ENCODE data around the gene EML4.
A peak's percentile ranks its signal among the peaks of the same experiment; 100 is the strongest.
"Not testable (repeated sequence)": the region's sequence is repeated elsewhere in the genome, so short reads cannot be mapped to it uniquely, and the experiment has no call there.

The EML4 gene

DNA sequence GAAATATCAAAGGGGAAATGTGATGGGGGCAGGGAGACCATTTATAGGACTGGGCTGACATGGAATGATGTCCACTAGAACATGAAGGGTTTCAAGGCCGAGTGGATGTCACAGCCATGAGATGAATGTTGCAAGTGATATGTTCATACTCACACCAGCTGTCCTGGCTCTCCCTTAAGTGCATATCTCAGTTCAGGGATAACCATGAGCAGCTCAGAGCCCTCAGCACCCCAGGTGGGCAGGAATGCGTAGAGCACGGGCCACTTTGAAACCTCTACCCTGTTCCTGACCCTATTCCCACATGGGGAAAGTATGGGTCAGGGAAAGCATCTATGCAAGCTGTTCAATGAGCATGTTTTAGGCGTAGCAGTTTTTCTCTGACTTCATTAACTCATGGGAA is 12.4 kb upstream of the EML4 start:
- Mint-ChIP-seq H3K9me3 (no peaks in the 10 kb centered on the region), H3K36me3 (no peaks in the 10 kb centered on the region), H3K27me3 (no peaks in the 10 kb centered on the region), H3K4me3 (no peak overlapping the region), H3K4me1 (peaks cover 4% of the 10 kb centered on the region), H3K27ac (peak overlapping the region; percentile 27)

DNA sequence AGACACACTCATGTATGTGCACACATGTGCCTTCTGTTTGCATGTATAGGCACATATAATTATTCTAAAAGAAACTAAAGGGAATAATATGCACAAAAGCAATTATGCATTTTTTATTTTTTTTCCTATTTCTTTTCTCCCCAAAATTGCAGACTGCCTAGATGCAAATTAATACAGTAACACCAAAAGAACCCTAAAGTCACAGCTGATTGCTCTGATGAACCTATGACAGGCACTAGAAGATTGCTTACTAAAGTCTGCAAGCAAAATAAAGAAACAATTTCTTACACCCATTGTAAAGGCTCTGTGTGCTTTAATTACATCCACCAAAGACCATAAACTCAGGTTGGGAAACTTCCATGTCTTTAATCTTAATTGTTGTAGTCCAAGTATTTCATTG is 7.7 kb upstream of the EML4 start:
- Mint-ChIP-seq H3K9me3 (no peaks in the 10 kb centered on the region), H3K27ac (no peak overlapping the region), H3K4me3 (no peak overlapping the region), H3K4me1 (peaks cover 3% of the 10 kb centered on the region), H3K36me3 (no peaks in the 10 kb centered on the region), H3K27me3 (no peaks in the 10 kb centered on the region)

DNA sequence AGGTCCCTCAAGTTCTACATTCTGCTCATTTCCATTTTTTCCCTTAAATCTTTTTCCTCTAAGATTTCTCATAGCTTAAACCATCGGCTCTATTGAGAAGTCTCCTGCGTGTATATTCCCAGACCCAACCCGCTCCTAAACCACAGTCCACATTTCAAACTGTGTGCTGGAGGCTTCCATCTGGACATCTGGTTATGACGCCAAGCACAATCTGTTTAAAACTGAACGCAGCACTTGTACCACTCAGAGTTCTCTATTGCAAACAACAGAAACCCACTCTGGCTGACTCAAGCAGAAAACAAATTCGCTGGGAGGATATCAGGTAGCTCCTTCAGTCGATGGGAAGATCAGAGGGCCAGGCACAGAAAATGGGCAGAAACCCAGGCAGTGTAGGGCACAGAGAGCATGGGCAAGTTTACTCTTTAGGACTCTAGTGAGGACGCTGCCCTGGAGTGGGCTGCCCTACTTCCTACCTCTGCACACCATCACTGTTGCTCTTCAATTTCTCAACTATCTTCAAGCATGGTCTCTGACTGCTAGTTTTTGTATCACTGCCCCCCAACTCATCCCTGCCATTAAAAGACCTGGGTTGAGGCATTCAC is 5.6 kb upstream of the EML4 start:
- Mint-ChIP-seq H3K27ac (no peak overlapping the region), H3K36me3 (no peaks in the 10 kb centered on the region), H3K27me3 (no peaks in the 10 kb centered on the region), H3K4me3 (no peak overlapping the region), H3K9me3 (no peaks in the 10 kb centered on the region), H3K4me1 (peaks cover 9% of the 10 kb centered on the region)

DNA sequence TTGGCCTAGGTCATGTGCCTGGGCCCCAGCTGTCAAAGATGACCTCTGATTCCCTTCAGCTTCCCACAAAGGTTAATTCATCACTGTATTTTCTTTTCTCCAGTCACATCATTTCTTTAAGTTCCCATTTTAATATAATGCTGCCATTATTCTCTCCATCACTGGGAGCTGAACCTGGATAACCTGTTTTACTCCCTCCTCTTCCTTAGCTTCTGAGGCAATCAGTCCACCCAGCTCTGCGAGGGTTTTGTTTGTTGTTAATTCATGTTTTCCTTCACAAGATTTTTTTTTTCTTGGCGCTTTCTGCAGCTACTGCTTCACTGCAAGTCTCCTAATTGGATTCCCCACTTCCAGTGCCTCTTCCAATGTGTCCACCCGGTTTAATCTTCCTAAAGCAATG is 5.1 kb upstream of the EML4 start:
- Mint-ChIP-seq H3K4me3 (no peak overlapping the region), H3K4me1 (peaks cover 13% of the 10 kb centered on the region), H3K9me3 (no peaks in the 10 kb centered on the region), H3K36me3 (no peaks in the 10 kb centered on the region), H3K27me3 (no peaks in the 10 kb centered on the region), H3K27ac (no peak overlapping the region)

DNA sequence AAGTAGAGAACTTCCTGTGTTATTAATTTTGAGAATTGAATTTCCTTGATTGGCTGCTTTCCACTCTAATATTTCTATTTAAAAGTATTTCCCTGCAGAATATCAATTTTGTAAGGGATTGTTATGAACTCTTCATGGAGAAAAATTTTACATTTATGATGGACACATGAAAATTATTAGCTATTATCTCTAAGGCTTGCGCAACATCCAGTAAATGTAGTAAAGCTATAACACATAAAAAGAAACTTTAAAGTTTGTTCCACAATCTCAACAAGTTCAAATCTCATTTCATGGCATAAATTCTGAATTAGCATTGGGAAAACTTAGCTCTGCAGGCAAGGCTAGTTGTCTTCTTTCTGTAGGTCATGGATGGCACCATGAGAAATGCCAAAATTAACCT is 4.2 kb upstream of the EML4 start:
- Mint-ChIP-seq H3K27ac (no peak overlapping the region), H3K4me3 (no peak overlapping the region), H3K27me3 (no peaks in the 10 kb centered on the region), H3K4me1 (peaks cover 13% of the 10 kb centered on the region), H3K9me3 (no peaks in the 10 kb centered on the region), H3K36me3 (no peaks in the 10 kb centered on the region)

DNA sequence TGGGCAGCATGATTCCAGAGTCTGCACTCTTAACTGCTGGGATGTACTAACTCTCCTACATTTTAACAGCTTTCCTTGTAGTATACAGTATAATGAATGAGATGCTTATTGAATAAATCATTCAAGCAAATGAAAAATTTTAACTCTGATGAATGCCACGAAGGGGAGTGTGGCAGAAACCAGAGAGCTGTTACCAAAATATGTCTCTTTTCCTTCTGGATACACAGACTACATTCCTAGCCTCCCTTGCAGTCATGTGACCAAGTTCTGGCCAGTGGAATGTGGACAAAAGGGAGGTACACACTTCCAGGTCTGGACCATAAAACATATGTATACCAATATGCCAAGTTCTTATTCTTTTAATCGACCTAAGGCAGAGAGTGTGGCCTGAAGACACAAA is 1.7 kb upstream of the EML4 start:
- Mint-ChIP-seq H3K9me3 (no peaks in the 10 kb centered on the region), H3K27ac (no peak overlapping the region), H3K36me3 (no peaks in the 10 kb centered on the region), H3K27me3 (no peaks in the 10 kb centered on the region), H3K4me1 (peaks cover 13% of the 10 kb centered on the region), H3K4me3 (no peak overlapping the region)

DNA sequence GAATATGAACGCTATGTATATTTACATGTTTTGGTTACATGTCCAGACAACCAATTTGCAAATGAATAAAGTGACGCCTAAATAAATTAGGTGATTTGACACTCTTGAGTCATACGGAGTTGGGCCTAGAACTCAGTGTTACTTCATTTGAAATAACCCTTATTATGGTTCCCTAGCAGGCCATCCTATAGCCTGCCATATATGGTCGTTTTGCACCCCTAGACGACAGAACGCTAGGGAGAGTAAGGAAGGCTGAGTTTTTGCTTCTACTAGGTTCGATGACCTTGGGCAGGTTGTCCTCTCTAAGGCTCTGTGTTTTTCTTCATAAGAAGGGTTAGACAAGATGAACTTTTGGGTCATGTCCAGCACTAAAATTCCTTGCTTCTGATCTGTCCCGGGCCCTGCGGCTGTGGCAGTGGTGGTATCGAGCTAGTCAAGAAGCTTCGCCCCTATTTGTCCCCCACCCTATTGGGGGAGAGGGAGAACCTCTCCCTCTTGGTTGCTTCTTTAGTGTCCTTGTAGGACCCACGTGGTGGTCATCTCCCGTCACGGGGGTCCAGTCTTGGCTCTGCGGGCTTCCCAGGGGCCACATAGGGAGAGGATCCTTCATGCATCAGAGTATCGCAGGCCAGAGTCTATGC is 574 bp upstream of the EML4 start:
- H3K27me3 Mint-ChIP-seq: no peaks in the 10 kb centered on the region
- no peaks in the 10 kb centered on the region for H3K36me3 Mint-ChIP-seq
- H3K9me3 Mint-ChIP-seq: no peaks in the 10 kb centered on the region
- H3K4me3 Mint-ChIP-seq: no peak overlapping the region
- peak overlapping the region; percentile 68 for H3K27ac Mint-ChIP-seq
- H3K4me1 Mint-ChIP-seq: peaks cover 13% of the 10 kb centered on the region

DNA sequence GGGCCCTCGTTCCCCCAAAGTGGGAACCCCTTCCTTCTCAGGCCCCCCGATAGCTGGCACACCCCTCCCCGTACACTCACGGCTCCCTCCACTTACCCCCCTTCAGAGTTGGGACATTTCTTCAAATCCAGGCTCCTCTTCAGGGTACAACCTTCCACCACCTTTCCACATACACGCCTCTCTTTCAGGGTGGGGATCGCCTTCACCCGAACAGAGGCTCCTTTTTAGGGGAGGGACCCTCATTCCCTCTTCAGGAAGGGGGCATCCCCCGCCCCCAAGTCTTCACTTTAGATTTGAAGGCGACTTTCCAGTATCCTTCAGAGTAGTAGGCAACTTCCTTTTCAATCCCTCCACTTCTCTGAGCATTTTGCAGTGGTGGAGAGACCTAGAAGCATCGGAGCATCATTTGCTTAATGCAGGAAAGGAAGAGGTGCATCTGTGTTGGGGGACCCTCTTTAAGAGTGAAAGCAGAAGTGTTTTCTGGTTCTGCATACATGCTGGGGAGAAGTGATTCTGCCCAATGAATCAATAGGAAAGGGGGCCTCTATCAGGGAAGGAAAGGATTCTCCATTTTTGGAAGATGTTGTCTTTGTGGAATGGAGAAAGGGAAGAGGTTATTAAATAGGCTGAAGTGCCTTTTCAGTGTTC is 845 bp downstream of the EML4 start:
- H3K27ac Mint-ChIP-seq: no peak overlapping the region
- H3K4me3 Mint-ChIP-seq: no peak overlapping the region
- no peaks in the 10 kb centered on the region for H3K27me3 Mint-ChIP-seq
- H3K9me3 Mint-ChIP-seq: no peaks in the 10 kb centered on the region
- H3K36me3 Mint-ChIP-seq: no peaks in the 10 kb centered on the region
- H3K4me1 Mint-ChIP-seq: peaks cover 17% of the 10 kb centered on the region

DNA sequence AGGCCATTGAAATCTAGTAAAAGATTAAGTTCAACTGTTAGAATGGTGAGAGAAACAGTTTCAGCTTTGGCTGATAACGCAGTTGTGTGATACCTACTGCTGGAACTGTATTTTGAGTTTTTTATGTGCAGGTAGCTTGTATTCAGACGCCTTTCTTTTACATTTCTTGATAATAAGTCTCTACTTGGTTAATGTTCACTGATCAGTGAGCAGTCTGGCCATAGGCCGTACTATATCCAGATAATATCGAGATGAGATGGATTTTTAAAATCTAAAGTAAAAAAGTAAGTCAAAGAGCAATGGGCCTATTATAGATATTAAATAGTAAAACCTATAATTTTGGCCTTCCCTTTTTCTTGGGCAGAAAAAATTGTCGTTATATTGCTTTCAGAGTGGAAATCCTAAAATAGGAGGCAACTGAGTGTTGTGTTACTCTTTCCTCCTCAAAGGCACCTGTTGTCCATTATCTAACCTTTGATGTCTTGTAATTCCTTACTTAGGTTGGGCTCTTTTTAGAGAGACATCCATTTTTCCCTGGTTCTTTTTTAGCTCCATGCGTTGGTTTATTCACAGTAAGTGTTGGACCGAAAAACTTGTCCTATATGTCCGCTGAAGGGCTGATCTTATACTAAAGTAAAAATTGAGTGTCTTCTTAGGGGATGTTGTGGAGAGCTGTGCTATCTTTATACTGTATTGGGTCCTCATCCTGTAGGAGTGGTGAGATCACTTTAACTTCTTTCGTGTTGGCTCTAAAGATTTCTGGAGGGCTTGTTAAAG is 1.7 kb downstream of the EML4 start:
- H3K27ac Mint-ChIP-seq: no peak overlapping the region
- peaks cover 22% of the 10 kb centered on the region for H3K4me1 Mint-ChIP-seq
- H3K36me3 Mint-ChIP-seq: no peaks in the 10 kb centered on the region
- H3K9me3 Mint-ChIP-seq: no peaks in the 10 kb centered on the region
- H3K4me3 Mint-ChIP-seq: no peak overlapping the region
- no peaks in the 10 kb centered on the region for H3K27me3 Mint-ChIP-seq

DNA sequence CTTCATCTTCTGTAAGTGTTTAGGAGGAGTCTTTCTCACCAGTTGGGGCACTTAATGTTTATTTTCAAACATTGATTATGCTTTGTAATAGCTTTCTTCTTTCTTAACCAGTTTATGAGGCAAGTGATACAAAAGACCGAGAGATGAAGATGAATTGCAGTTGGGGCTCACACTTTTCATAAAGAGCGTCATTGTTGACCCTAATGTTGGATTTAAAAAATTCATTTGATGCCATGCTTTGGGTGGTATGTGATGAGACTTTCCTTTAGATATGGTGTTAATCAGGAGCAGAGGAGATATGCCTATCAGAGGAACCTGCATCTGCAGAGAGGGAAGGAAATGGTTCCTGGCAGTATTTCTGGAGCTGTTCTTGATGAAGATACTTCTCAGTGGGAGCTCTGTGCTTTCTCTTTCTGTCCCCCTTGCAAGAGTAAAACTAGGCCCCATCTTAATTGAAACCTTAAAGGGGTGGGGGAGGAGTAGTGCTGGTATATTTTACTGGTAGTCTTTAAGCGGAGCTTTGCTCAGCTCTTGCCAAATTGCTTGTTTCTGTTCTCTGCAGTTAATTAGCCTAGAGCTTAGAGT is 2.3 kb downstream of the EML4 start:
- peaks cover 6% of the 10 kb centered on the region for H3K36me3 Mint-ChIP-seq
- H3K4me1 Mint-ChIP-seq: peaks cover 29% of the 10 kb centered on the region
- no peaks in the 10 kb centered on the region for H3K27me3 Mint-ChIP-seq

DNA sequence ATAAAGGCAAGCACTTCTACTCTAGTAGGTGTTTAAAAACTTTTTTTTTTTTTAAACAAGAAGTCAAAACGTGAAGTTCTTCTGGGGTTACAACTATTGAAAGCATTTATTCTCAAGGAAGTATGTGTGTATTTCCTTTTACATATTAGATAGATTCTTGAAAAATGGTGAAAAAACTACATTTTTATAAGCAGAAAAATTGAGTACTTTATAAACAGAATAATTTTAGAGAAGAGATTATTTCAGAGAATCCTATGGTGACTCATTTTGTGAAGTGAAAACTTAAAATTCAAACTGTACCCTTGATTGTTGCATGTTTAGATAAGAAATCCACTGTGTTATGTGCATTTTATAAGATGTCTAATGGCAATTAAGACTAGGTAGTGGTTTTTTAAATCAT is 2.9 kb downstream of the EML4 start:
- no peaks in the 10 kb centered on the region for H3K9me3 Mint-ChIP-seq
- H3K4me1 Mint-ChIP-seq: peaks cover 33% of the 10 kb centered on the region
- H3K4me3 Mint-ChIP-seq: no peak overlapping the region
- no peaks in the 10 kb centered on the region for H3K27me3 Mint-ChIP-seq
- H3K27ac Mint-ChIP-seq: no peak overlapping the region
- H3K36me3 Mint-ChIP-seq: peaks cover 6% of the 10 kb centered on the region

More for the DNA sequence above, 2.3 kb downstream of the EML4 start:
- Mint-ChIP-seq H3K27ac (no peak overlapping the region), H3K4me3 (no peak overlapping the region), H3K9me3 (no peaks in the 10 kb centered on the region)

DNA sequence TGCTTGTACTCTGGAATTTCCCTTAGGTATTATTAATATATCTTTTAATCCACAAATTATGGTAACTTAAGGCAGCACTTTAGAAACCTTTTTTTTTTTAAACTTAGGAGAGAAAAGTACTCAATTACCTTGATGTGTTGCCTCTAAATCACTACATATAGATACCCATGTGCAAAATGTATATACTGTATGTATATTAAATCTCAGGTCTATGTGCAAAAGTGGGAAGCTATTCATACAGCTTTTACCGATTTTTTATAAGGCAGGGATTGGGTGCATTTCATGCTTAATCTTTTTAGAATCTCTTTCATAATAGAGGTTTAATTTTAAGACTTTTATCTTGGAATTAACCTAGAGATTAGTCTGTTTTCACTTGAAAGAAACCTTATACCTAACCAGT is 3.4 kb downstream of the EML4 start:
- Mint-ChIP-seq H3K4me1 (peaks cover 36% of the 10 kb centered on the region), H3K9me3 (no peaks in the 10 kb centered on the region), H3K36me3 (peaks cover 6% of the 10 kb centered on the region), H3K4me3 (no peak overlapping the region), H3K27ac (no peak overlapping the region), H3K27me3 (no peaks in the 10 kb centered on the region)

DNA sequence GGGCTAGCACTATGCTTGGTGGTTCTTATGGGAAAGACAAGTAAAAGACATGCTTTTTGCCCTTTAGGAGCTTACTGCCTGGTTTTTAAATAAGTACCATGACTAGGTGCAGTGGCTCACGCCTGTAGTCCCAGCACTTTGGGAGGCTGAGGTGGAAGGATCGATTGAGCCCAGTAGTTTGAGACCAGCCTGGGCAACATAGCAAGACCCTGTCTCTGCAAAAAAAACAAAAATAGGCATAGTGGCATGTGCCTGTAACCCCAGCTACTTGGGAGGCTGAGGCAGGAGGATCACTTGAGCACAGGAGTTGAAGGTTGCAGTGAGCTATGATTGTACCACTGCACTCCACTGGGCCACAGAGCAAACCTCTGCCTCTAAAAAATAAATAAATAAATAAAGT is 4.3 kb downstream of the EML4 start:
- H3K36me3 Mint-ChIP-seq, H3K27ac Mint-ChIP-seq, H3K9me3 Mint-ChIP-seq, H3K4me3 Mint-ChIP-seq, H3K27me3 Mint-ChIP-seq: not testable (repeated sequence)
- H3K4me1 Mint-ChIP-seq: peaks cover 42% of the 10 kb centered on the region

DNA sequence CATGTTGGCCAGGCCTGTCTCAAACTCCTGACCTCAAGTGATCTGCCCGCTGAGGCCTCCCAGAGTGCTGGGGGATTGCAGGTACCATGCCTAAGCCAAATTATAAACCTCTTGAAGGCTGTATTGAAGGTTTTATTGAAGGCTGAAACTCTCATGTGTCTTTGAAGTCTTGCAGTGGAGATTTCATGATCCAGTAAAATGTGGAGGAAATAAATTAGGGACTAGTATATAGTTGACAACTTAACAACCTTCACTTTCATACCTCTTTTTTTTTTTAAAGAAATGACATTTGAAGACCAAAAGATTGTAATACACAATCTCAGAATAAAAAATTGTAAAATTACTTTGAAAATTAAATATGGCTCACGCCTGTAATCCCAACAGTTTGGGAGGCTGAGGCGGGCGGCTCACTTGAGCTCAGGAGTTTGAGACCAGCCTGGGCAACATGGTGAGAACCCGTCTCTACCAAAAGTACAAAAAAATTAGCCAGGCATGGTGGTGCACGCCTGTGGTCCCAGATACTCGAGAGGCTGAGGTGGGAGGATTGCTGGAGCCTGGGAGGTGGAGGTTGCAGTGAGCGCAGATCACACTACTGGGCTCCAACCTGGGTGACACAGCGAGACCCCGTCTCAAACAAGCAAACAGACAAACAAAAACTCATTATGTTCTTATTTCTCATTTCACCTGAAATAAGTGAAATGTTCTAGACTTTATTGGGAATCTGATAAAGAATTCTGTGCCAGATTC is 8.0 kb downstream of the EML4 start:
- Mint-ChIP-seq H3K27me3 (no peaks in the 10 kb centered on the region), H3K4me3 (no peak overlapping the region), H3K9me3 (no peaks in the 10 kb centered on the region), H3K27ac (peak overlapping the region; percentile 62), H3K4me1 (peaks cover 70% of the 10 kb centered on the region), H3K36me3 (peaks cover 10% of the 10 kb centered on the region)

DNA sequence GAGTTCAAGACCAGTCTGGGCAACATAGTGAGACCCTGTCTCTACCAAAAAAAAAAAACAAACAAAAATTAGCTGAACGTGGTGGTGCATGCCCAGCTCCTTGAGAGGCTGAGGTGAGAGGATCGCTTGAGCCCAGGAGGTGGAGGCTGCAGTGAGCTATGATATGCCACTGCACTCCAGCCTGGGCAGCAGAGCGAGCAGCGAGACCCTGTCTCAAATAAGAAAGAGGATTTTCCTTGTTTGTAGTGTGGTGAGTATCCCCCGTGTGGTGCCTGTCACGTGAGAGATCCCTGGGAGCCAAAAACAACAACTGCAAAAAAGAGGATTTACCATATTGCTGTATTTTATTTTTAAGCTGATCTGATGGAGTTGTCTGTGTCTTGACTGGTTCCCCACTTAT is 9.2 kb downstream of the EML4 start:
- no peaks in the 10 kb centered on the region for H3K27me3 Mint-ChIP-seq
- H3K9me3 Mint-ChIP-seq: no peaks in the 10 kb centered on the region
- peaks cover 12% of the 10 kb centered on the region for H3K36me3 Mint-ChIP-seq
- H3K4me1 Mint-ChIP-seq: peaks cover 82% of the 10 kb centered on the region
- peak overlapping the region; percentile 4 for H3K4me3 Mint-ChIP-seq
- peak overlapping the region; percentile 53 for H3K27ac Mint-ChIP-seq
